H1 (cell line): ENCODE data around the gene RPL31.

Source experiments
- EZH2 ChIP-seq: fragments of 200-600 bp; sonication (generic); IDR thresholded peaks from 2 replicates; pipeline ENCODE4 v1.7.1; 2012; ENCODE audit warnings: low read depth, mild to moderate bottlenecking, moderate library complexity, low read length, inconsistent platforms; ENCODE audit not compliant: severe bottlenecking
- RFX5 ChIP-seq: IDR thresholded peaks from 2 replicates; pipeline ENCODE4 v1.6.1; 2011; ENCODE audit warnings: low read depth, low read length, improper control_type of control experiment, borderline replicate concordance
- TF ChIP-seq, protein P1 (sequence below), 3 experiments: IDR thresholded peaks; 1 replicate in 2 of 3; 2 replicates in 1 of 3; pipeline versions ENCODE4 v1.5.1 to v1.6.1; 2011; ENCODE audit warnings: low read length in 3 of 3, mild to moderate bottlenecking in 3 of 3, inconsistent platforms in 2 of 3, low read depth in 1 of 3, moderate library complexity in 1 of 3; ENCODE audit not compliant: insufficient read depth in 1 of 3; ENCODE audit errors: control extremely low read depth in 1 of 3
- TF ChIP-seq, protein P2 (sequence below): IDR thresholded peaks from 2 replicates; pipeline ENCODE4 v1.6.1; 2011; ENCODE audit warnings: low read length, improper control_type of control experiment

DNA sequence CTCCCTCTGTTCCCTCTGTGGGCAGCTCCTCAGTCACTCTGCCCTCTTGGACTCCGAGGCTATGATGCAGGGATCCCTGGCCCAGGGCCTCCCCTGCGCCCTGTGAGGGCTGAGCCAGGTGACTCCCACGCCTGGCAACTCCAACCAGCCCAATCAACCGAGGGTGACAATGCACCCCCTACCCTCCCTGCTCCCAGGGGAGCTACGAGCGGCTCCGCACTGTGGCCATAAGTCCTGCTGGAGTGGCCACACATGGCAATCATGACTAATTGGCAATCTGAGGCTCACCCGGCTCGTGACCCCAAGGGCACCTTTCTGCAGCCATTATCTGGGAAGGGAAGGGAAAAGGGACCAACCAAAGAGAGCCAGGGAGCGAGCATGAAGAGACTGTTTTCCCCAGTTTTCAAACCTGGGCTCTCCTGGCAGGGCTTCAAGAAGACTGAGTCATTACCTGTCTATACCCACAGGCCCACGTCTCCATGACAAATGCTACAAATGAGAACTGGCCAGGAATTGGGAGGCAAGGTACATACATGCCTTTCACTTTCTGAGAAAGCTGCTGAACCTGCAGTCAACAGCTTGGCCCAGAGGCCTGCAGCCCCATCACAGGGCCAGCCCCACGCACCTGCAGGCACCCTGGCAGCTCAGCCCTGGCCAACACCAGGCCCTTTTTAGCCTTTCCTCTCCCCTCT is 45.1 kb downstream of the RPL31 start:
- TF ChIP-seq EZH2 (no peak), RFX5 (no peak)
- TF ChIP-seq, protein P1, sequence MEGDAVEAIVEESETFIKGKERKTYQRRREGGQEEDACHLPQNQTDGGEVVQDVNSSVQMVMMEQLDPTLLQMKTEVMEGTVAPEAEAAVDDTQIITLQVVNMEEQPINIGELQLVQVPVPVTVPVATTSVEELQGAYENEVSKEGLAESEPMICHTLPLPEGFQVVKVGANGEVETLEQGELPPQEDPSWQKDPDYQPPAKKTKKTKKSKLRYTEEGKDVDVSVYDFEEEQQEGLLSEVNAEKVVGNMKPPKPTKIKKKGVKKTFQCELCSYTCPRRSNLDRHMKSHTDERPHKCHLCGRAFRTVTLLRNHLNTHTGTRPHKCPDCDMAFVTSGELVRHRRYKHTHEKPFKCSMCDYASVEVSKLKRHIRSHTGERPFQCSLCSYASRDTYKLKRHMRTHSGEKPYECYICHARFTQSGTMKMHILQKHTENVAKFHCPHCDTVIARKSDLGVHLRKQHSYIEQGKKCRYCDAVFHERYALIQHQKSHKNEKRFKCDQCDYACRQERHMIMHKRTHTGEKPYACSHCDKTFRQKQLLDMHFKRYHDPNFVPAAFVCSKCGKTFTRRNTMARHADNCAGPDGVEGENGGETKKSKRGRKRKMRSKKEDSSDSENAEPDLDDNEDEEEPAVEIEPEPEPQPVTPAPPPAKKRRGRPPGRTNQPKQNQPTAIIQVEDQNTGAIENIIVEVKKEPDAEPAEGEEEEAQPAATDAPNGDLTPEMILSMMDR (IDR thresholded peaks at IDR 0.05; ENCODE audit: control extremely low read depth in 1 of 3, insufficient read depth in 1 of 3, low read depth in 1 of 3, low read length in 3 of 3): no peak
- TF ChIP-seq, protein P2, sequence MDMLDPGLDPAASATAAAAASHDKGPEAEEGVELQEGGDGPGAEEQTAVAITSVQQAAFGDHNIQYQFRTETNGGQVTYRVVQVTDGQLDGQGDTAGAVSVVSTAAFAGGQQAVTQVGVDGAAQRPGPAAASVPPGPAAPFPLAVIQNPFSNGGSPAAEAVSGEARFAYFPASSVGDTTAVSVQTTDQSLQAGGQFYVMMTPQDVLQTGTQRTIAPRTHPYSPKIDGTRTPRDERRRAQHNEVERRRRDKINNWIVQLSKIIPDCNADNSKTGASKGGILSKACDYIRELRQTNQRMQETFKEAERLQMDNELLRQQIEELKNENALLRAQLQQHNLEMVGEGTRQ: no peak
